H1 (cell line): ENCODE results near the gene MRM3. TPM values are rescaled to one million over a fixed set of nuclear protein-coding genes. Genes with fewer than 3 reads are reported as not detected.

Source experiments
- CTCF ChIA-PET: fragments of 300-600 bp; sonication (Branson Sonifier 250); formaldehyde crosslinking; loops from one replicate; lab custom pipeline; 2021; ENCODE audit not compliant: partially characterized antibody; lab: Charles Lee
- POLR2A ChIA-PET: fragments of 300-600 bp; sonication (Branson Sonifier 250); formaldehyde crosslinking; loops from one replicate; lab custom pipeline; 2021; ENCODE audit warnings: inconsistent platforms; ENCODE audit not compliant: partially characterized antibody; lab: Charles Lee
- DNase-seq, 2 experiments: peaks; one replicate each; pipeline versions ENCODE4 v3.0.0 to v3.0.0-alpha.2; 2010 to 2022; ENCODE audit warnings: low spot score in 2 of 2, low read depth in 1 of 2, mixed read lengths in 1 of 2
- FAIRE-seq: peaks from 2 replicates; lab custom pipeline; 2011; peaks lifted over from hg19 to GRCh38; lab: Jason Lieb, UNC
- H2AFZ ChIP-seq: 2 replicates; pipeline ENCODE4 v1.8.1; 2012; ENCODE audit warnings: low read length, inconsistent platforms
- H2AK5ac ChIP-seq: 2 replicates; pipeline ENCODE4 v1.6.1; 2013; ENCODE audit warnings: low read depth, low read length
- H2BK120ac ChIP-seq: replicated peaks from 2 replicates; pipeline ENCODE3; 2013; ENCODE audit warnings: low read depth, low read length, inconsistent platforms
- H2BK12ac ChIP-seq: 2 replicates; pipeline ENCODE4 v1.6.1; 2013; ENCODE audit warnings: low read depth, low read length
- H2BK15ac ChIP-seq: 2 replicates; pipeline ENCODE4 v1.6.1; 2013; ENCODE audit warnings: low read length
- H2BK20ac ChIP-seq: 2 replicates; pipeline ENCODE4 v1.6.1; 2013; ENCODE audit warnings: low read length
- H2BK5ac ChIP-seq: 2 replicates; pipeline ENCODE4 v1.6.1; 2013; ENCODE audit warnings: low read depth, low read length
- H3K14ac ChIP-seq: 2 replicates; pipeline ENCODE4 v1.6.1; 2013; ENCODE audit warnings: inconsistent platforms; ENCODE audit not compliant: insufficient read length
- H3K18ac ChIP-seq: 2 replicates; pipeline ENCODE4 v1.6.1; 2013; ENCODE audit warnings: low read length; ENCODE audit errors: extremely low read depth
- H3K23ac ChIP-seq: 2 replicates; pipeline ENCODE4 v1.6.1; 2013; ENCODE audit warnings: inconsistent platforms; ENCODE audit not compliant: insufficient read length
- H3K23me2 ChIP-seq: 2 replicates; pipeline ENCODE4 v1.6.1; 2013; ENCODE audit warnings: low read depth, low read length
- H3K27ac ChIP-seq: 2 replicates; pipeline ENCODE4 v1.6.1; 2011; ENCODE audit warnings: low read depth, low read length, inconsistent platforms
- H3K27me3 ChIP-seq, 4 experiments: replicated peaks in 1 of 4; 1 replicate in 1 of 4; 2 replicates in 3 of 4; pipeline versions ENCODE4 v1.6.1 to v1.8.1; 2011 to 2013; ENCODE audit warnings: low read length in 3 of 4, mild to moderate bottlenecking in 3 of 4, inconsistent platforms in 2 of 4, mixed read lengths in 2 of 4, moderate library complexity in 1 of 4; ENCODE audit not compliant: control insufficient read depth in 3 of 4, insufficient read depth in 3 of 4; ENCODE audit errors: extremely low read depth in 1 of 4
- H3K36me3 ChIP-seq, 4 experiments: 2 replicates each; pipeline versions ENCODE4 v1.6.1 to v1.8.1; 2011 to 2013; ENCODE audit warnings: mild to moderate bottlenecking in 4 of 4, low read length in 3 of 4, moderate library complexity in 2 of 4, control low read depth in 1 of 4, inconsistent platforms in 1 of 4; ENCODE audit not compliant: insufficient read depth in 4 of 4, control insufficient read depth in 2 of 4
- H3K4ac ChIP-seq: replicated peaks from 2 replicates; pipeline ENCODE3; 2013; ENCODE audit warnings: low read length, low read depth, mixed read lengths, inconsistent platforms; ENCODE audit not compliant: insufficient read length
- H3K4me1 ChIP-seq, 4 experiments: replicated peaks in 1 of 4; 1 replicate in 1 of 4; 2 replicates in 3 of 4; pipeline versions ENCODE4 v1.6.1 to v1.8.1; 2011 to 2013; ENCODE audit warnings: low read length in 3 of 4, inconsistent platforms in 2 of 4, mixed read lengths in 1 of 4; ENCODE audit not compliant: insufficient read depth in 4 of 4, control insufficient read depth in 3 of 4
- H3K4me2 ChIP-seq, 2 experiments: 2 replicates each; pipeline versions ENCODE4 v1.6.1 to v1.8.1; 2011 to 2013; ENCODE audit warnings: low read depth in 2 of 2, low read length in 2 of 2, control low read depth in 1 of 2, inconsistent platforms in 1 of 2, mild to moderate bottlenecking in 1 of 2; ENCODE audit not compliant: insufficient read depth in 1 of 2
- H3K4me3 ChIP-seq, 4 experiments: fragments of 200-600, 300-600 bp in 1 of 4; sonication (generic), shearing (Covaris generic), sonication (Bioruptor Twin) in 1 of 4; 2 replicates each; pipeline versions ENCODE4 v1.5.1 to v1.8.1; 2011 to 2016; ENCODE audit warnings: low read length in 4 of 4, low read depth in 3 of 4, control low read depth in 2 of 4, inconsistent platforms in 2 of 4, mild to moderate bottlenecking in 2 of 4, mixed read lengths in 1 of 4, moderate library complexity in 1 of 4; ENCODE audit not compliant: insufficient read depth in 2 of 4; ENCODE audit errors: extremely low read depth in 1 of 4
- H3K56ac ChIP-seq: replicated peaks from 2 replicates; pipeline ENCODE3; 2013; ENCODE audit warnings: low read depth, mild to moderate bottlenecking, mixed read lengths, low read length, inconsistent platforms; ENCODE audit not compliant: insufficient read length
- H3K79me1 ChIP-seq: 2 replicates; pipeline ENCODE4 v1.6.1; 2013; ENCODE audit warnings: low read depth, low read length, control low read depth
- H3K79me2 ChIP-seq, 2 experiments: 2 replicates each; pipeline versions ENCODE4 v1.6.1 to v1.8.1; 2012 to 2013; ENCODE audit warnings: low read length in 2 of 2, mild to moderate bottlenecking in 2 of 2, inconsistent platforms in 1 of 2; ENCODE audit not compliant: insufficient read depth in 2 of 2, control insufficient read depth in 1 of 2
- H3K9ac ChIP-seq, 4 experiments: replicated peaks in 1 of 4; 1 replicate in 1 of 4; 2 replicates in 3 of 4; pipeline versions ENCODE4 v1.6.1 to v1.8.1; 2011 to 2013; ENCODE audit warnings: low read depth in 3 of 4, low read length in 3 of 4, control low read depth in 2 of 4, mild to moderate bottlenecking in 2 of 4, moderate library complexity in 2 of 4, inconsistent platforms in 1 of 4; ENCODE audit errors: extremely low read depth in 1 of 4
- H3K9me3 ChIP-seq, 2 experiments: 2 replicates each; pipeline versions ENCODE4 v1.6.1 to v1.8.1; 2012 to 2013; ENCODE audit warnings: mild to moderate bottlenecking in 2 of 2, moderate library complexity in 2 of 2, control low read depth in 1 of 2, inconsistent platforms in 1 of 2, low read depth in 1 of 2, low read length in 1 of 2, mixed read lengths in 1 of 2; ENCODE audit not compliant: insufficient read depth in 2 of 2
- H4K20me1 ChIP-seq, 2 experiments: replicated peaks in 1 of 2; 2 replicates each; pipeline versions ENCODE3 to v1.8.1; 2011 to 2013; ENCODE audit warnings: inconsistent platforms in 2 of 2, low read length in 2 of 2, mild to moderate bottlenecking in 1 of 2; ENCODE audit not compliant: insufficient read depth in 2 of 2, control insufficient read depth in 1 of 2
- H4K5ac ChIP-seq: 2 replicates; pipeline ENCODE4 v1.6.1; 2013; ENCODE audit warnings: low read length, low read depth, mixed read lengths, inconsistent platforms; ENCODE audit not compliant: insufficient read length
- H4K8ac ChIP-seq: 2 replicates; pipeline ENCODE4 v1.8.0; 2013; ENCODE audit warnings: mild to moderate bottlenecking, moderate library complexity, low read length, inconsistent platforms; ENCODE audit not compliant: insufficient read depth; ENCODE audit errors: extremely low read depth
- H4K91ac ChIP-seq: replicated peaks from 2 replicates; pipeline ENCODE3; 2013; ENCODE audit warnings: low read length, mixed read lengths, inconsistent platforms; ENCODE audit not compliant: insufficient read length
- CTBP2 ChIP-seq: IDR thresholded peaks from 2 replicates; pipeline ENCODE4 v1.7.0; 2011; ENCODE audit warnings: borderline replicate concordance, mild to moderate bottlenecking, moderate library complexity, mixed read lengths, low read length; ENCODE audit not compliant: insufficient read depth, insufficient read length
- CTCF ChIP-seq, 3 experiments: IDR thresholded peaks; 1 replicate in 2 of 3; 2 replicates in 1 of 3; pipeline versions ENCODE4 v1.5.1 to v1.6.1; 2011; ENCODE audit warnings: low read length in 3 of 3, mild to moderate bottlenecking in 3 of 3, inconsistent platforms in 2 of 3, low read depth in 1 of 3, moderate library complexity in 1 of 3; ENCODE audit not compliant: insufficient read depth in 1 of 3; ENCODE audit errors: control extremely low read depth in 1 of 3
- POLR2A ChIP-seq, 2 experiments: IDR thresholded peaks; 1 replicate in 1 of 2; 2 replicates in 1 of 2; pipeline ENCODE4 v1.6.1; 2011; ENCODE audit warnings: low read depth in 2 of 2, low read length in 2 of 2, mild to moderate bottlenecking in 2 of 2; ENCODE audit errors: control extremely low read depth in 1 of 2
- POLR2AphosphoS5 ChIP-seq: IDR thresholded peaks from 2 replicates; pipeline ENCODE4 v1.6.1; 2011; ENCODE audit warnings: low read depth, low read length
- WGBS, 2 experiments: shearing (Covaris generic) in 1 of 2; methylation state at CpG; one replicate each; pipeline versions ENCODE4 v1.1.6 to v1.1.7; 2013 to 2015; ENCODE audit warnings: low lambda C conversion rate in 2 of 2, mixed read lengths in 2 of 2, inconsistent platforms in 1 of 2, low coverage in 1 of 2, missing lambda C conversion rate in 1 of 2; ENCODE audit not compliant: insufficient replicate concordance in 2 of 2, insufficient coverage in 1 of 2, insufficient read length in 1 of 2; ENCODE audit errors: extremely low coverage in 1 of 2, missing lambda C conversion rate in 1 of 2; 5-methylcytosine and 5-hydroxymethylcytosine counted together
- long read RNA-seq, 2 experiments: library from RNA in 1 of 2; library from capped mRNA in 1 of 2; stranded (forward); transcript quantifications; one replicate each; pipeline ENCODE4 v2.0.0, GENCODE V29; 2021; ENCODE audit warnings: inconsistent platforms in 1 of 2
- polyA minus RNA-seq, 3 experiments: library from RNA; depleted of rRNA, polyadenylated mRNA; stranded (reverse); fragments of >200 nt; gene quantifications; 1 replicate in 2 of 3; 2 replicates in 1 of 3; pipeline ENCODE4 v1.2.3, GENCODE V29; 2011
- polyA plus RNA-seq, 7 experiments: library from polyadenylated mRNA; depleted of rRNA in 3 of 7; stranded (reverse) in 5 of 7; unstranded in 2 of 7; fragments of >200 nt in 5 of 7; fragments of 200-250 nt in 2 of 7; gene quantifications; 1 replicate in 5 of 7; 2 replicates in 1 of 7; 4 replicates in 1 of 7; pipeline versions ENCODE4 v1.2.1 to v1.2.3, GENCODE V29; 2011 to 2013; ENCODE audit warnings: missing spikeins in 2 of 7, mixed read lengths in 2 of 7
- total RNA-seq: library from RNA; stranded (reverse); fragmentation: NEBNext Ultra II Directional; extraction: Animal tissue kit (Norgen Biotek cat#: 25700); gene quantifications from 2 replicates; pipeline ENCODE4 v1.2.1, GENCODE V29; 2021

MRM3 gene
- total RNA-seq, result 20.8 and 22.3 TPM in 2 replicates
- 10.1 and 10.7 TPM in 2 replicates for polyA plus RNA-seq (2011; rRNA removed)
- 19.0 TPM for polyA plus RNA-seq (2011; cell fraction: cytosol; rRNA removed)
- polyA plus RNA-seq (2011; cell fraction: nucleus; rRNA removed), result 10.9 TPM
- 15.8 to 20.2 TPM (median 16.4 TPM) in 4 replicates for polyA plus RNA-seq (2012, experiment 1 of 2)
- 14.2 TPM for polyA plus RNA-seq (2012, experiment 2 of 2)
- 12.4 TPM for polyA plus RNA-seq (2013, experiment 1 of 2)
- 12.6 TPM for polyA plus RNA-seq (2013, experiment 2 of 2)
- 11.5 and 14.0 TPM in 2 replicates for polyA minus RNA-seq (2011; rRNA and poly(A)+ RNA removed)
- 14.1 TPM for polyA minus RNA-seq (2011; cell fraction: cytosol; rRNA and poly(A)+ RNA removed)
- 35.0 TPM for polyA minus RNA-seq (2011; cell fraction: nucleus; rRNA and poly(A)+ RNA removed)
- long read RNA-seq, experiment 1, partial matches to known transcripts, result 4 of 13 reads
- long read RNA-seq, experiment 1, other reads (novel, unspliced or antisense), result 6 of 13 reads
- long read RNA-seq, experiment 2, transcript MRM3-201 (4 exons, 1,809 nt), result major isoform, 45 of 89 reads
- long read RNA-seq, experiment 2, partial matches to known transcripts, result 2 of 89 reads
- long read RNA-seq, experiment 2, other reads (novel, unspliced or antisense), result 35 of 89 reads

- FAIRE-seq, result no peak
- WGBS, 2 experiments, result 1% methylated on average over 69 of the region's 87 CpGs; no CpG with 5 or more reads in 1 of the 2 experiments
- TF ChIP-seq CTBP2, result no peak
- peak; percentile 99 for TF ChIP-seq POLR2AphosphoS5
- TF ChIP-seq POLR2A (IDR thresholded peaks at IDR 0.05; ENCODE audit: control extremely low read depth in 1 of 2, low read depth in 2 of 2, low read length in 2 of 2), result peak; percentile 56 to 97
- TF ChIP-seq CTCF (IDR thresholded peaks at IDR 0.05; ENCODE audit: control extremely low read depth in 1 of 3, insufficient read depth in 1 of 3, low read depth in 1 of 3, low read length in 3 of 3), result peak in 1 of 3 experiments; percentile 18; a peak in 1 of 4 replicates
These were observed at the start of gene MRM3, which contains the start of gene GLOD4 for GRCh38 chr17:781805-782731. MRM3 (plus strand) TSS chr17:782353; CDS start chr17:782379, 26 bp downstream. GLOD4 (minus strand) TSS chr17:782280; CDS start chr17:782255, 25 bp downstream.

More at GRCh38 chr17:781805-782731, at the start of gene MRM3, which contains the start of gene GLOD4:
- peaks cover 7 to 58% of the 10 kb centered on the region in 2 experiments for H3K79me2 ChIP-seq
- ChIA-PET CTCF (interaction anchor here (0.7 to 2.6 kb wide), 11 partner anchors 9 to 218 kb away, joined by 3 to 13 read pairs (median 4); partner anchors contain the start of genes NXN and TIMM22), POLR2A (interaction anchor here (0.6 to 2.9 kb wide), 17 partner anchors 10 to 224 kb away, joined by 3 to 22 read pairs (median 3); partner anchors contain the start of genes GEMIN4, NXN and TIMM22)
- no peak within 1 kb of the TSS for H3K4ac ChIP-seq
- H3K9me3 ChIP-seq, result no peaks in the 10 kb centered on the region
- H2AK5ac ChIP-seq, result no peak within 1 kb of the TSS
- peaks cover 2% of the 10 kb centered on the region for H3K79me1 ChIP-seq
- H3K23me2 ChIP-seq, result 0 out of 2 replicates have a peak, but pooled peaks cover 2% of the 10 kb centered on the region
- peak within 1 kb of the TSS; percentile 89 to 100 (median 97) for H3K4me3 ChIP-seq
- H3K23ac ChIP-seq, result no peak within 1 kb of the TSS
- peak within 1 kb of the TSS; percentile 87 for H3K27ac ChIP-seq
- H3K27me3 ChIP-seq, result no peaks in the 10 kb centered on the region
- H4K5ac ChIP-seq, result peak within 1 kb of the TSS; percentile 97
- no peak within 1 kb of the TSS for H3K56ac ChIP-seq
- no peak within 1 kb of the TSS for H3K14ac ChIP-seq
- no peak within 1 kb of the TSS; the same call in 1 of the 2 replicates for H2BK12ac ChIP-seq
- H3K9ac ChIP-seq, result peak within 1 kb of the TSS; percentile 93 to 97 (median 95)
- H3K4me1 ChIP-seq, result 0 out of 7 replicates have a peak, but pooled peaks cover 0 to 1% (median 0%) of the 10 kb centered on the region in 4 experiments
- peak within 1 kb of the TSS; percentile 81 for H2AFZ ChIP-seq
- no peak within 1 kb of the TSS for H2BK120ac ChIP-seq
- no peak within 1 kb of the TSS for H4K91ac ChIP-seq
- H2BK15ac ChIP-seq, result no peak within 1 kb of the TSS
- H3K36me3 ChIP-seq, result peaks cover 12 to 25% (median 18%) of the 10 kb centered on the region in 4 experiments
- H2BK20ac ChIP-seq, result no peak within 1 kb of the TSS
- peak within 1 kb of the TSS; percentile 100 for H4K8ac ChIP-seq
- H3K4me2 ChIP-seq, result peak within 1 kb of the TSS; percentile 78 to 92
- H4K20me1 ChIP-seq, result peaks cover 0 to 5% of the 10 kb centered on the region in 2 experiments
- peak within 1 kb of the TSS; percentile 74 for H2BK5ac ChIP-seq
- H3K18ac ChIP-seq, result peak within 1 kb of the TSS; percentile 17; the same call in 1 of the 2 replicates
- peak in 1 of 2 experiments; percentile 99 for DNase-seq
